Peyer's patch (tissue), 4 donors: ENCODE measurements around the gene ATP13A3.
A peak's percentile ranks its signal among the peaks of the same experiment; 100 is the strongest.

Experiments
- POLR2A ChIP-seq, 2 donors: fragments of 450-650 bp; IDR thresholded peaks; one replicate each; pipeline ENCODE4 v1.5.1; 2017; ENCODE audit warnings: antibody characterized with exemption in 2 of 2, mild to moderate bottlenecking in 2 of 2, moderate library complexity in 2 of 2
- TF ChIP-seq, protein P1 (sequence below), 6 experiments: fragments of 450-650 bp in 4 of 6; fragments of 200-600 bp in 2 of 6; sonication (generic) in 1 of 6; IDR thresholded peaks; one replicate each; pipeline ENCODE4 v1.5.1; 2017 to 2019; ENCODE audit warnings: antibody characterized with exemption in 6 of 6, mild to moderate bottlenecking in 3 of 6, moderate library complexity in 1 of 6

DNA sequence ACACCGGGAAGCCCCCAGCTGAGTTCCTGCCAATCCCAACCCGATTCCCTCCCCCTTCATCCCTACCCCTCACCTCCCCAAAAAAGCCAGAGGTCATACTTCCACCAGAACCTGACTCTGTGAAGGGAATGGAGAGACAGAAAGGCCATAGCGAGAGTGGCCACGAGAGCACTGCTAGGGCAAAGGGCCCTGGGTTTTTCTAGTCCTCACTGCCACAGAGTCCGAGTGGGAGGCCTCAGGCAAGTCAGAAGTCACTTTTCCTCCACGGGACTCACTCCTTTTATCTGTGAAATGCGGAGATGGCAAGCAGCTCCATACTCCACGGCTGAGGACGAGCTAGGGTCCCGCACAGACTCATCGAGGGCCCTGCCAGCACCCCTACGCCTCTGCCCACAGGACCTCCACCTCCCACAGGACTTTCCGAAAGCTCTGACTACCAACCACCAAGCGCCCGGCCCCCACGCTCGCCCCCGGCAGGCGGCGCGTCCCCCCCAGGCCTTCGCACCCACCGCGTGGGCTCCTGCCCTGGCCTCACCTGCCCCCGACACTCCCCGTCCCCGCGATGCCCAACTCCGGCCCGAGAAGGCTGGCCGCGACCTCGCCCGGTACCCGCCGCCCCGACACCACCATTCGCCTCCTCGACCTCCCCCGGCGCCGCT lies 792 bp downstream of the ATP13A3 start:
- TF ChIP-seq, protein P1, sequence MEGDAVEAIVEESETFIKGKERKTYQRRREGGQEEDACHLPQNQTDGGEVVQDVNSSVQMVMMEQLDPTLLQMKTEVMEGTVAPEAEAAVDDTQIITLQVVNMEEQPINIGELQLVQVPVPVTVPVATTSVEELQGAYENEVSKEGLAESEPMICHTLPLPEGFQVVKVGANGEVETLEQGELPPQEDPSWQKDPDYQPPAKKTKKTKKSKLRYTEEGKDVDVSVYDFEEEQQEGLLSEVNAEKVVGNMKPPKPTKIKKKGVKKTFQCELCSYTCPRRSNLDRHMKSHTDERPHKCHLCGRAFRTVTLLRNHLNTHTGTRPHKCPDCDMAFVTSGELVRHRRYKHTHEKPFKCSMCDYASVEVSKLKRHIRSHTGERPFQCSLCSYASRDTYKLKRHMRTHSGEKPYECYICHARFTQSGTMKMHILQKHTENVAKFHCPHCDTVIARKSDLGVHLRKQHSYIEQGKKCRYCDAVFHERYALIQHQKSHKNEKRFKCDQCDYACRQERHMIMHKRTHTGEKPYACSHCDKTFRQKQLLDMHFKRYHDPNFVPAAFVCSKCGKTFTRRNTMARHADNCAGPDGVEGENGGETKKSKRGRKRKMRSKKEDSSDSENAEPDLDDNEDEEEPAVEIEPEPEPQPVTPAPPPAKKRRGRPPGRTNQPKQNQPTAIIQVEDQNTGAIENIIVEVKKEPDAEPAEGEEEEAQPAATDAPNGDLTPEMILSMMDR (IDR thresholded peaks at IDR 0.05): peak in 3 of 6 experiments; percentile 13 to 24 (median 19)
- no peak for TF ChIP-seq POLR2A (IDR thresholded peaks at IDR 0.05)
